NCI-H2227 treated with DMSO at 0.1 percent for 48 hours (cell line): ENCODE results near the gene FBXL7.

Experiments
- DNase-seq: peaks from one replicate; lab custom pipeline; 2025; lab: John Stamatoyannopoulos, UW

FBXL7 gene

DNA sequence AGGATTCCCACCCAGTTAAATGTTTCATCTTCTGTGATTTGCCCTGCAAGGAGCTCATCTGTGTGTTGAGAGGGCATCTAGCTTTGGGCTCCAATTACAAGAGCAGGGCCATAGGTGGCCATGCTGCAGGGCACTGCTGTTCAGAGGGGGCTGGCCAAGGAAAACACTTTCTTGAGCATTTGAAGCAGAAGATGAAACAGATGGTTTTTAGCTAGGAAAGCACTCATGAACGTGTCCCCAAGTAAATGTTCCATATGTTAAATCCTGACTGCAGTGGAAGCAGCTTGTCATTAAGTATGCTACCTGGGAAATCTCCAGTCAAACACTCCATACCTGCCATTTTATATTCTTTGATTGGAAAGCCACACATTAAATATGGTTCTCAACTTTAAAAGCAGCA lies 176.6 kb downstream of the FBXL7 start:
- no peak for DNase-seq

DNA sequence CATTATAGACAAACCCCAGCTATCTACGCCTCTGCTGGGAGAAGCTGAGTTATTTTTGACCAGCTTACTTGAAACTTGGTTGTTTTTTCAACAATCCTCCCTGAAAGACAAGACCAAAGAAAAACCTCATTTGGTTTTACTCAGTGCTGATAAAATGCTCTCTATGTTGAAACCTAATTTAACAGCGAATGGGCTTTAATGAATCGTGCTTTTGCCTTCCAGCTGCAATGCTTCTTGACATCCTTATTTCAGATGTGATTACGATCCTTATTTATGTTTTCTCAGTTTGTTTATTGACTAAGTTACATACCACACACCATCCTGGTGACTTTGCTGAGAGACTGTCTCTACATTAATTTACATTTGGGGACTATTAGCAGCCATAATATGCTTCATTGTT lies 179.2 kb downstream of the FBXL7 start:
- no peak for DNase-seq

DNA sequence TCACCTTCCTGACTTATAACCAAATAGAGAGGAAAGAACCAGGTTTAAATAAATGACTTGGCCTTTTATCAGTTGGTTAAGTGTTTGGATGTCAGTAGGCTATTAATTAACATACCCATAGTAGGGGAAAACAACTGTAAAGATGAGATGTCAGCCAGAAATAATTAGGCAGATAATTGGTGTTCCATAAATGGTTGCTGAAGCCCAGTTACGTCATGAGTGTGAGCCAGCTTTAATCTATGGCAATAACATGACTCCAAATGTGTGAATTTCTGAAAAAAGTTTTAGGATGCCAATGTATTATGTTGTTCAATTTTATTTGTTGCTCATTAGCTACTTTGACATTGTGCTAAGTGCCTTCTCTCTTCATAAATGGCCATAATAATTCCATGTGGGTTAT lies 180.5 kb downstream of the FBXL7 start:
- no peak for DNase-seq

DNA sequence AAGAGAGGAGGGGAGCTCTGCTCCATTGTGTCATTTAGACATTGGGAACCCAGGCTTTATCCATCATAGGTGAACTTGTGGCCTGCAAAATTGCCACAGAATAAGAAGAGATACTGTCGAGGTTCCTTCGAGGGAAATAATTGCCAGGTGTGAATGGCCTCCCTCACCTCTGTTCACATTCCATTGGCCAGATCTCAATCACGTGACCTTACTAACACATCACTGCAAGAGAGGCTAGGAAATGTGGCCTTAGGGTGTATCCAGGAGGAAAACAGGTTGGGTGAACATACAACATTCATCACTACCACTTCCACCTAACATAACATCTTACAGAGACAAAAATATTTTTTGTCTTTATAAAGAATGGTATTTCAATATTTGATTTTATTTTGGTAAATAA lies 182.1 kb downstream of the FBXL7 start:
- no peak for DNase-seq

DNA sequence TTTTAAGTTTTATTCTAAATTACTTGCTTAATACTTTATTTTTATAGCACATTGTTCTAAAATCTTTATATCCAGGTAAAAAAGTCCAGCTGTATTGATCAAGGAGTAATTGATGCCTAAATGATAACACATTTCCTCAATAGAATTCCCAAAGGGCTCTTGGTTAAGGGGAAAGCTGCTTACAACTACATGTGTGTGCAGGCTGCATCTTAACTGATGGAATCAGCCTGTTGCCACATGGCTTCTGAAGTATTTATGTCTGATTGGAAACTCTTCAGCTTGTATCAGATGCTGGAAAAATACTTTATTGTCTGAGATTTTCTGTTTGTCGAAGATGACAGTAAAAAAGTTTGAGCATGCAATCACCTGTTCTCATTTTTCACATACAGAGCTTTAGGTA lies 182.6 kb downstream of the FBXL7 start:
- no peak for DNase-seq

DNA sequence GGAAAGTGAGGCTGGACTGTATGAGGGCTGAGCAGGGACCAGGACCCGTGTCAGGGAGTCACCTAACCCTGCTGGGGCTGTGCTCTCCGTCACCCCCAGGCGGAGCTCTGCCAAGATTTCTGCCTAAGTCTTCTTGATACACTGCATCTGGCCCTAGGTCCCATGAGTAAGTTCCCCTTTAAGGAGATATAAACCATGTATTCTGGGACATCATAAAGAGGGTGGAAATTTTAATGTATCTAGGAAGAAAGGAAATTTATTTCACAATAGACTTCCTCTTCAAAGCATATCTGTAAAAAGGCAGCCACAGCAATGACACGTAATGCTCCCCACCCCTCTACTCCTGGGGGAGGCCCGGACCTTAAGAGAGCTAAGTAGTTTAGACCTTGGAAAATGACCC lies 183.4 kb downstream of the FBXL7 start:
- no peak for DNase-seq

DNA sequence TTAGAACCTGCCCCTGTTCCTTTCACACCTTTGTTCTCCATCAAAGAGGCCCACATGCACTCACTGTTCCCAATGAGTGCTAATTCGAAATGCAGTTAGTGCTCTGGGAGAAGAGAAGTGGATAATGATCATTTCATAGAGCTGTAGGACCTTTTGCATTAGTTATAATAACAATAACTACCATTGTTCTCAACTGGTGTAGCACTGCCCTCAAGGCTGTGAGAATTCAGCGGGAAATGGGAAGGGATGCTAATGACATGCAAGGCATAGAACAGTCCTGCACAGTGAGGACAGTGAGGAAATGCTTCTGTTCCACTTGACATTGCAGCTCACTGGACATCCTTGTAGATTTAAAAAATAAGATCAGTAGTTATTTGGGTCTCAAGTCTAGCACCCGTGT lies 187.4 kb downstream of the FBXL7 start:
- DNase-seq, result no peak

DNA sequence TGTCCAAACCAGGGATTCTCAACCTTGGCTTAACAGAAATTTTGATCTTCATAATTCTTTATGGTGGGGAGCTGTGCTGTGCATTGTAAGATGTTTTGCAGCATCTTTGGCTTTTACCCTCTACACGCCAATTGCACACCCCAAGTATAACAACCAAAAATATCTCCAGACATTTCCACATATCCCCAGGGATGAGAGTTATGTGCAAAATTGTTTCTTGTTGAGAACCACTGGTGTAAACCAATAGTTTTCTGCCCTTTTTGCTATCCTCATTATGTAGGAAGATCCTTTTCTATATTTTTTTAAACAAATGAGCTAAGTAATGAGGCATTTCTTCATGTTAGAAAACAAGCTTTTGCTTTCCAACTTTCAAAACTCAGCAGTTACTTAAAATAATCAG lies 189.9 kb downstream of the FBXL7 start:
- DNase-seq, result no peak

DNA sequence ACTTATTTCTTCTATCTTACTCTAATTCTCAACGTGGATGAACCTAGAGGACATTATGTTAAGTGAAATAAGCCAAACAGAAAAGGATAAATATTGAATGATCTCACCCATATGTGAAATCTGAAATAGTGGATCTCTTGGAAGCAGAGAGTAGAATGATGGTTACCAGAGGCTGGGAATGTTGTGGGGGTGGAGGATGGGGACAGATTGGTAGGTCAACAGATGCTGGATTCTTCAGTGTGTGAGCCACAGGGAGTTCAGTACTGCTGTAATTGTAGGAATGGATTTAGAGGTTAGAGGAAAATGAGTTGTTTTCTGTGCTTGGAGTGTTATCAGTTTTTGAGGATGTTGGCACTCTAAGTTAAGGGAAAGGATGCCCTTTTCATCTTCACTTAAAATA lies 190.6 kb downstream of the FBXL7 start:
- no peak for DNase-seq

DNA sequence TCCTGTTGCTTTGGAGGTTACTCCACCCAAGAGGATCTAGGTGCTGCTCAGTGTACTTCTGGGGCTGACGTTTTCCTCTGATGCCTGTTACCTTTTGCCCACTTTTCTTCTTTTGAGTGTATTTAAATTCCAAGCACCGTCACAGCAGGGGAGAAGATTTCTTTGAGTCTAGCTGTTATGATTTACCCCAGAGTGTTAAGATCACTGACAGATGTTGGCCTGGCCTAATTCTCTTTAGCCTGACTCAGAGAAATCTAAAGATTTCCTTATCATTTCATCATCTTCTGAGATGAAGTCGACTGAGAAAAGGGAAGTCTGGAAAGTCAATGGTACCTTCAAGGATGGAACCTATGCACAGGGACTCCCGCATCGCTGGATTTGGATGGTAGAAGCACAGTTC lies 191.5 kb downstream of the FBXL7 start:
- DNase-seq, result no peak

DNA sequence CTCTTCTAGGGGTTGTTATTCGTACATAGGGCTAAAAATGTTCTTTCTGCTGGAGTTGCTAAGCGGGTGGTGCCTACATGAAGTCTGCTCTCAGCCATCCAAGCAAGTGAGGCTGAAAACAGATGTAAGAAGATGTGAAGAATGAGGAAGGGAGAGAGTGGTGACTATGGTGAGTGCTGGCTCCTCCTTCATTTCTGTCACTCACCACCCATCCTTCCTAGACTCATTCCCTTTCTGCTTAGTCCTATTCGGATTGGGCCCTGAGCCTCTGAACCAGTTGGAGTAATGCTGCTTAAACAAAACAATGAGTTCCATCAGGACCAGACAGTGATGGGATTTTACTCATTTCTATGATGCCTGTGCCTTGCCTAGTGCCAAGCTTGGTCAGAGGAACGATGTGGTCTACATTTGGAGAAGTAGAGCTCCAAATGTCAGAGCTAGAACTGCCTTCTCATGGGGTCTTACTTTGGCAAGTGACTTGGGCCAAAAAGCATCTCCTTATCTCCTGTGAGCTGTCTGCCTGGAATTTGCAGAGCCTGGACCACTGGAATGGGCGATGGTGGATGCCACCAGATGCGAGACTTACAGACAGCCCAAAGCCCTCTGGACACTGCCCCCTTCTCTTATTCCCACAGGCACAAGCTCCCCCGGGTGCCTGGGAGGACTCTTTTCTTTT lies 192.9 kb downstream of the FBXL7 start:
- no peak for DNase-seq

DNA sequence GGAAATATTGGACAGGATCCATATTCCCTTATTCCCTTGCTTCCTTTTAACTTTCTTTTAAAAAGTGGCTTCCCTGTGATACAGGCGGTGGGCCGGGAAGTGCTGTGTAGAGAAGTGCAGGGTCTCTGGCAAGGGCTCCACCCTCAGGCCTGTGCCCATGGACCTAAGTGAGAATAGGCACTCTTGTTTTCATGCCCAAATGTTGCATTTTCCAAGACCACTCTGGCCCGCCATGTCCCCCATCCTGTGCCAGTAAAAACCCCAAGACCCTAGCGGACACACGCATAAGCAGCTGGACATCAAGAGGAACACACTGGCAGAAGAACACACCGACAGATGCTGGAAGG lies 193.4 kb downstream of the FBXL7 start:
- no peak for DNase-seq

DNA sequence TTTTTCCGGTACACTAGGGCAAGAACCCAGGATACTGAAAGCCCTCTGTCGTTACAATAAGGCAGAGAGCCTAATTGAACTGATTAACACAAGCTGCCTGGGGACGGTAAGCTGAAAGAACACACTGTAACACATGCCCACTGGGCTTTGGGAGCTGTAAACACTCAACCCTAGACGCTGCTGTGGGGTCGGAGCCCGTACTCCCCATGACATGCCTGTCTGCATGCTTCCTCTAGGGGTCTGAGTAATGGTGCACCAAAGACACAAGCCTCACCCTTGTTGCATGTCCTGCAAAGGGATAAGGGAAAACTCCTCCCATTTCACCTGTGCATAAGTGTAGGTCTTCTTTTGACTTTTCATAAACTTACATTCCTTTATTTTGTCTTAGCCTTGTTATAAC lies 194.0 kb downstream of the FBXL7 start:
- no peak for DNase-seq

DNA sequence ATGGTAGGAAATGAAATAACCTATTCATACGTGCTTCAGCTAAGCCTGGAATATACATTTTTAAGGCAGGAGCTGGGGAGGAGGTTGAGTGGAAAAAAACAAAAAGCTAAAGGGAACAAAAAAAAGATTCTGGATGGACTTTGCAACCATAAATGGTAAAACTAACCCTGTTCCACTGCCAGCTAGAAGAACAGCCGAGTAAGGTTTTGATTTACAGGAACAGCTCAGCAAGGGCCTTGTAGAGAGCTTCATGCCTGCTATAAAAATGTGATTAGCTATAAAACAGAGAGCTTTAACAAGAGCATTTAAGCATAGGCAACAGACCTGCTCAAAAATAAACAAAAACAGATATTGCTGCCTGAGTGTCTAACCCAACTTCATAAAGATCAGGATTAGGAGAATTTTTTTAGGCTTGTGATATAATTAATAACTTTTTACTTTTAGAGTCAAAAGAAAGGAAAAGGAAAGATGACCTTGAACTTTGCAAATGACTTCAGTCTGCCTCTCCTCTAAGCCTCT lies 194.8 kb downstream of the FBXL7 start:
- no peak for DNase-seq

DNA sequence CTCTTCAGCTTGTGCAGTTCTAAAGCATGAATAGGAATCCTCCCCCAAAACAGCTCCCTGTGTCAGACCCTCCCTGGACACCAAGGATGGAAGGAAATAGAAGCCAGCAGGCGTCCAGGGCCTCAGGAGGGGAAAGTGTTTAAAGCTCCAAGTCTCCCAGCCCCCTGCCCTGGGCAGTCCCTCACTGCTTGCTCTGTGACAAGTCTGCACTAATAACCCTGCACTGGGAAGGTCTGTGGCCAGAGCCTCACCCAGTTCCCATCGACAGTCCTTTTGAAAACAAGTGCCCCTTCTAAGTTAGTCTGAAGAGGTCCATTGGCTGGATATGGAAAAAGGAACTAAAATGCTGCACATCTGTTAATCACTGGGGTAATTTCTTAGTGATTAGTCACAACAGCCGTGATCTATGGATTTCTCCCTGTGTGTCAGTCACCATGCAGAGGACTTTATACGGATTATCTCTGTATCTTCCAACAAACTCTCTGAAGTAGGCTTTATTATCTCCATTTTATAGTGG lies 195.3 kb downstream of the FBXL7 start:
- DNase-seq, result no peak

DNA sequence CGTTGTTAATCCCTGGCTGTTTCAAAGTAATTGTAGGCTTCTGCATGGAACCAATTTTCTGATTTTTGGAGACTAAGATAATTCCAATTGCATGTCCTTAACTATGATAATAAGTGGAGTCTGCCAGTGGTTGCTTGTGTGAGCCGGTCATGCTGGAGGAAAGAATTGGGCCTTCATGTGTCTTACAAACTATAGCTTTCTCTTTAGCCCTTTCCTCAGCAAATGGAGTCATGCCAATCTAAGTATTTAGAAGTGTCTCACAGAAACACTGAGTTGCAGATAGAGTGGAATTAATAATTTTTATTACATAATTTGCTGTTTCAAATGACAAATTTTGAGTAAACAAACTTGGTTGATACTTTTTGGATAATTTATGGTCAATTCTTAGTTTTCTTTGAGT lies 200.4 kb downstream of the FBXL7 start:
- DNase-seq, result no peak

DNA sequence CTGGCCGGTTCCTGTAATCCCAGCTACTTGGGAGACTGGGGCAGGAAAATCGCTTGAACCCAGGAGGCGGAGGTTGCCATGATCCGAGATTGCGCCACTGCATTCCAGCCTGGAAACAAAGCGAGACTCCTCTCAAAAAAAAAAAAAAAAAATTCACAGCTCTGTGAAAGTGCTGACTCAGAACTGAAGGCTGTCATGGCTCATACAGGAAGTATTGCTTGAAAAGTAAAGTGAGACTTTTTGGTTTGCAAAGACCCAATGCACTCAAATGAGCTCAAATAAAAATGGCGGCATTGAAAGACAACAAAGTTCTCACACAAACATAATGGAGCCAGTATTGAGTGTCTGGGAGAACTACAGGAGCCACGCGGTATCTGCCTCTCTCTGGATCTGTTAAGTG lies 202.1 kb downstream of the FBXL7 start:
- DNase-seq, result no peak

DNA sequence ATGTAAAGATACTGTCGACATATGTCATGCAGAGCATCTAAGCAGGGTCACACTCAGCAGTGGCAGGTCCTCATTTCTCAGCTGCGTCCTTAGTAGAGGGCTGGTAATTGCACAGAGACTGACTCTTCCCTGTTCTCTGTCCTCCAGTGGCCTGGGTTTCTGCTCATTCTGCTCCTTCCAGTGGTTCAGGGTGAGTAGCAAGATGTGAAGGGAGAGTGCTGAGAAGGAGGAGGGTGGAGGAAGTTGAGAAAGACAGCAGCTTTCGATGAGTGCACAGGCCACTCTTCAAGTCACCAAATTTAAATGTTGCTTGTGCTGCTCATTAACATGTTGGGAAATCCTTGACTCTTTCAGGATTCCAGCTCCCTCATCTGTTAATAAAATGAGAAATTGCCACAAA lies 203.9 kb downstream of the FBXL7 start:
- DNase-seq, result no peak

DNA sequence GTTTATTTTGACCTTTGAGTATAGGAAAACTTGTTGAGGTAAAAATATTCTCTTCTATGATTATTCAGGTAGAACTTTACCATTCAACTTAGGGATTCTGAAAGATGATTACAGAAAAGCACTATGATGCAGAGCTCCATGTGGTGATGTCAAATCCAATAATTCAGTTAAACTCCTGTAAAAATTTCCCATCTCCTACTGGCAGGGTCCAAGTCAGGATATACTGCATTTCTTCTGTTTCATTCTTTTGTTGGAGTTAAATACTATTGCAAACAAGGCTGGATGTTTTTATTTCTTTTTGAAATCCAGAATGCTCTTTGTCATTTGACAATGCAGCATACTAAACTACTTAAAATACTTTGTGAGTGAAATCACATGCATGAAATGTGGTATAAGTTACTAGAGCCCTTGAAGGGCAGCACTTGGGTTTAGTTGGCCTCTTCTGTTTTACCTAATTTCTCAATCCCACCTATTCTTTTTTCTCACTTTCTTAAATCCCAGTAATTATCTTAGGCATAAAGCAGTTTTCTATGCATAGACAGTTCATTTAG lies 204.5 kb downstream of the FBXL7 start:
- DNase-seq, result no peak

DNA sequence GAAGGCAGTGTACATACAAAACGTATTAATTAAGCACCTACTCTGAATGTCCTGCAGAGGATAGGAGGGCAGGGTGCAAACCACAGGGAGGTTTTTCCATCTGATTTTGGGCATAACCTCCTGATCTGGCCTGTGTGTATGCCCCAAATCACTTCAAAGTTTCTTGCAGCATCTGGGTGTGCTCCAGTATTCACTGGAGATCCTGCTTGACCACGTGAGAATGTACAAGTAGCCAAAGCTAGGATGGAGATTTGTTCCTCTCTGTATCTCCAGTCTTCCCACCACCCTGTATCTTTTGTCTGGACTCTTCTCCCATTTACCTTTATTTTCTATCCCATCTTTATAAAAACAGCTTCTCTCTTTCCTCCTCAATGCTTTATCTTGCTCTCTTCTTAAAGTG lies 207.7 kb downstream of the FBXL7 start:
- no peak for DNase-seq

DNA sequence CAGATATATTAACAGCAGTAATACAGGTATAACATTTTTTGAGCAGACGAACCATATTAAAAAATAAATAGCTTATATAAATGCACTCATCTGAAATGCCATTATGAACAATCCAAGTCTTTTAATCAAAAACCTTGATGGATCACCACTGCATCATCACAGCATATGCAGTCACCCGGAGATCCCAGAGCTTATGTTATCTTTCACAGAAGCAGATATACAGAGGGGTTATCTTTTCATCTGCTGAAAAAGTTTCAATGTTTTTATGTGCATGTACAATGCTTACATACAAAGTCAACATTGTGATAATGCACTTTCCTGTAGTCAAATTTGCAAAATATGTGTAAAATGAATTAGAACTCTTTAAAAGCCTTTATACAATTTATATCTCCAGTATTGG lies 211.9 kb downstream of the FBXL7 start:
- no peak for DNase-seq

DNA sequence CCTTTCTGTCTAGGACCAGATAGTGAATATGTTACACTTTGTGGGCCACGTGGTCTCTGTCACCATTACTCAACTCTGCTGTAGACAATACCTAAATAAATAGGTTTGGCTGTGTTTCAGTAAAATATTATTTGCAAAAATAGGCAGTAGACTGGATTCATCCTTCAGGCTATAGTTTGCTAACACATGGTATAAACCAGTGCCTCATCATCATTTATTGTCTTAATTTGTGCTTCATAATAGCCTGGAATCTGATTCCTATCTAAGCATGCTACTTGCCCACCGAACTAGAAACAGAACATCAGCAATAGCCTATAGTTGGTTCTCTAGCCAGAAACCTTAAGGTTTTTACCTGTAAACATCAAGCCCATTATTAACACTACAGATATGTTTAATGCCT lies 215.6 kb downstream of the FBXL7 start:
- DNase-seq, result no peak

DNA sequence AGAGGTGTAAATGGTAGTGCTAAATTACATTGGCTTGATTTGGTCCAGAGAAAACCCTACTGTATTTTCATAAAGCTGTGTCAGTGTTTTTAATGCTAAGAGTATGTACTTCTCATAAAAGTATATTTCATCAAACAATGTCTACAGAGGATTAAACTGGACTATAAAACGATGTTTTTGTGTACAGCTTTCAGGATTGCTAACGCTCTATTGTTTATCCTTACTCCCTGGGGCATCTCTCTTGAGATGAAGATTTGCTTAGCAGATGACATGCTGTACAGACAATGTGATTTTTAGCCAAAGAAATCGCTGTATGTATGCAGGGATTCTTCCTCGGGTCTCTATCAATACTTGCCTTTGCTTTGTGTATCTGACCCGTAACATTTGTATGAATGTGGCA lies 216.0 kb downstream of the FBXL7 start:
- DNase-seq, result no peak

DNA sequence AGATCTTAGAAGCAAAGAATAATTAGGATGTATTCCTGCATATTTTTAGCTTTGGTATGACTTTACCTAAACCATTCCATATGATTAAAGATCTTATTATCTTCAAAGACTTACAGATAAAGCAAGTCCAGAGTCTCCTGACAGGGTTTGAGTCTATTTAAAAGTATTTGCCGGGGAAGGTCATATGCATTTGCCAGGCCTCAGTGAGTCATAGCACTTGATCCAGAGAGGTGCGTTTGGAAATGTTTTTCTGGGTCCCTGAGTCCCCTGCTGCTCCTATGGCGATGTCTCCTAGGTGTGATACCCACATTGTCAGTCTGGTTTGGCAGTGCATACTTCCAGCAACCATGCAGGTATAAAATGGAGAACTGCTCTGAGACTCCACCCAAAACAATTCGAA lies 217.0 kb downstream of the FBXL7 start:
- no peak for DNase-seq
